GM21619 (cell line): ENCODE results near the gene ASXL2.
"Not testable (repeated sequence)": the region's sequence is repeated elsewhere in the genome, so short reads cannot be mapped to it uniquely, and the experiment has no call there.

Experiments used
- ATAC-seq: cut with Tn5 transposase; IDR thresholded peaks from one replicate; pipeline ENCODE4 v1.9.1; 2021; ENCODE audit not compliant: unreplicated experiment

Gene ASXL2

GRCh38 chr2:25742501-25742900 lies 135.8 kb downstream of the ASXL2 start:
- ATAC-seq = no peak

- ATAC-seq = no peak
Observed at GRCh38 chr2:25740810-25741381, 137.4 kb downstream of the ASXL2 start.

- no peak for ATAC-seq
Observed at GRCh38 chr2:25738383-25739343, 139.6 kb downstream of the ASXL2 start.

GRCh38 chr2:25736899-25737515 lies 141.3 kb downstream of the ASXL2 start:
- no peak for ATAC-seq

GRCh38 chr2:25735835-25736234 lies 142.5 kb downstream of the ASXL2 start:
- ATAC-seq = no peak

- no peak for ATAC-seq
Observed at GRCh38 chr2:25728559-25728958, 149.7 kb downstream of the ASXL2 start.

GRCh38 chr2:25726522-25726921 lies 151.8 kb downstream of the ASXL2 start:
- no peak for ATAC-seq

GRCh38 chr2:25725877-25726276 lies 152.4 kb downstream of the ASXL2 start:
- ATAC-seq = no peak

GRCh38 chr2:25724756-25725155 lies 153.5 kb downstream of the ASXL2 start:
- ATAC-seq = no peak

GRCh38 chr2:25722224-25722623 lies 156.1 kb downstream of the ASXL2 start:
- ATAC-seq = no peak

- no peak for ATAC-seq
Observed at GRCh38 chr2:25720575-25720974, 157.7 kb downstream of the ASXL2 start.

GRCh38 chr2:25714740-25715139 lies 163.5 kb downstream of the ASXL2 start:
- ATAC-seq = no peak

- ATAC-seq = no peak
Observed at GRCh38 chr2:25712455-25712854, 165.8 kb downstream of the ASXL2 start.

- ATAC-seq = no peak
Observed at GRCh38 chr2:25711675-25712354, 166.5 kb downstream of the ASXL2 start.

- no peak for ATAC-seq
Observed at GRCh38 chr2:25710750-25711149, 167.5 kb downstream of the ASXL2 start.

- no peak for ATAC-seq
Observed at GRCh38 chr2:25709349-25709748, 168.9 kb downstream of the ASXL2 start.

- no peak for ATAC-seq
Observed at GRCh38 chr2:25707927-25708590, 170.2 kb downstream of the ASXL2 start.

- ATAC-seq = not testable (repeated sequence)
Observed at GRCh38 chr2:25705575-25705974, 172.7 kb downstream of the ASXL2 start.

- no peak for ATAC-seq
Observed at GRCh38 chr2:25701801-25702200, 176.5 kb downstream of the ASXL2 start.

GRCh38 chr2:25700221-25700660 lies 178.0 kb downstream of the ASXL2 start:
- no peak for ATAC-seq

- ATAC-seq = no peak
Observed at GRCh38 chr2:25699216-25699615, 179.1 kb downstream of the ASXL2 start.
